ENCODE measurements around the gene WDR45. TPM values are rescaled to one million over a fixed set of nuclear protein-coding genes. Genes with fewer than 3 reads are reported as not detected.
A peak's percentile ranks its signal among the peaks of the same experiment; 100 is the strongest.

The WDR45 gene
- total RNA-seq, 1 experiment from 2014 or later, result 36.7 TPM

GRCh38 chrX:49041744-49042580, 37.7 kb downstream of the WDR45 start:
- Histone ChIP-seq H3K79me2 (ENCODE audit: low read depth) (peaks cover 26% of the 10 kb centered on the region), H3K27me3 (ENCODE audit: insufficient read depth, low read depth) (no peaks in the 10 kb centered on the region), H2AFZ (no peak overlapping the region), H3F3A (ENCODE audit: insufficient read depth, low read depth) (no peaks in the 10 kb centered on the region), H3K27ac (peak overlapping the region; percentile 75), H3K4me2 (peak overlapping the region; percentile 69), H3K36me3 (ENCODE audit: low read depth) (no peaks in the 10 kb centered on the region), H4K20me1 (ENCODE audit: insufficient read depth) (no peaks in the 10 kb centered on the region), H3K4me3 (peak overlapping the region; percentile 58), H3K4me1 (replicated peaks; ENCODE audit: insufficient read depth) (peaks cover 17% of the 10 kb centered on the region), H3K9me2 (ENCODE audit: insufficient read depth) (no peaks in the 10 kb centered on the region), H3K9me3 (ENCODE audit: insufficient read depth, low read depth) (no peaks in the 10 kb centered on the region)
- CTCF ChIA-PET, result interaction anchor here (0.7 kb wide), 1 partner anchor 87 kb away, joined by 3 read pairs; no protein-coding TSS in a partner anchor
- no peak for DNase-seq
- TF ChIP-seq CTCF (conservative IDR thresholded peaks at IDR 0.05) (no peak), EZH2 (IDR thresholded peaks at IDR 0.05; ENCODE audit: low read depth) (no peak)
- POLR2A ChIA-PET (ENCODE audit: unreplicated experiment), result interaction anchor here (0.7 kb wide), 1 partner anchor 130 kb away, joined by 3 read pairs; the partner anchor contains the start of gene SLC35A2
- intact Hi-C loops (cut with micrococcal nuclease; ENCODE audit: unreplicated experiment), result loop anchor here (2.0 to 10.0 kb wide), 6 partner anchors 17 to 280 kb away; partner anchors contain the start of genes CCDC120, GLOD5, GRIPAP1 and OTUD5
- BruUV-seq (replicated peaks), result TSS peak; percentile 67

GRCh38 chrX:49040376-49040955, 39.2 kb downstream of the WDR45 start:
- Histone ChIP-seq H3K9me3 (ENCODE audit: insufficient read depth, low read depth) (no peaks in the 10 kb centered on the region), H3K4me2 (peak overlapping the region; percentile 69), H3K27ac (peak overlapping the region; percentile 75), H3K4me1 (replicated peaks; ENCODE audit: insufficient read depth) (peaks cover 17% of the 10 kb centered on the region), H3K4me3 (peak overlapping the region; percentile 58; the same call in 1 of the 2 replicates), H3K36me3 (ENCODE audit: low read depth) (no peaks in the 10 kb centered on the region), H3K79me2 (ENCODE audit: low read depth) (peaks cover 26% of the 10 kb centered on the region), H3K27me3 (ENCODE audit: insufficient read depth, low read depth) (no peaks in the 10 kb centered on the region), H2AFZ (no peak overlapping the region), H3K9me2 (ENCODE audit: insufficient read depth) (no peaks in the 10 kb centered on the region), H4K20me1 (ENCODE audit: insufficient read depth) (no peaks in the 10 kb centered on the region), H3F3A (ENCODE audit: insufficient read depth, low read depth) (no peaks in the 10 kb centered on the region)
- no peak for TF ChIP-seq EZH2 (IDR thresholded peaks at IDR 0.05; ENCODE audit: low read depth)
- TF ChIP-seq CTCF (conservative IDR thresholded peaks at IDR 0.05), result no peak
- CTCF ChIA-PET, result interaction anchor here (0.6 kb wide), 1 partner anchor 67 kb away, joined by 6 read pairs; no protein-coding TSS in a partner anchor
- TSS peak; percentile 65 for BruUV-seq (replicated peaks)
- POLR2A ChIA-PET (ENCODE audit: unreplicated experiment), result no interaction called here
- intact Hi-C loops (cut with micrococcal nuclease; ENCODE audit: unreplicated experiment), result loop anchor here (5.0 to 10.0 kb wide), 5 partner anchors 38 to 278 kb away; partner anchors contain the start of genes GLOD5, GRIPAP1, OTUD5 and PRICKLE3
- DNase-seq, result no peak

GRCh38 chrX:49039598-49040375, 39.9 kb downstream of the WDR45 start:
- CTCF ChIA-PET, result interaction anchor here (0.6 kb wide), 1 partner anchor 66 kb away, joined by 6 read pairs; no protein-coding TSS in a partner anchor
- Histone ChIP-seq H3K9me2 (ENCODE audit: insufficient read depth) (no peaks in the 10 kb centered on the region), H3K4me3 (peak overlapping the region; percentile 58; the same call in 1 of the 2 replicates), H4K20me1 (ENCODE audit: insufficient read depth) (no peaks in the 10 kb centered on the region), H3K9me3 (ENCODE audit: insufficient read depth, low read depth) (no peaks in the 10 kb centered on the region), H3K79me2 (ENCODE audit: low read depth) (peaks cover 26% of the 10 kb centered on the region), H3K4me1 (replicated peaks; ENCODE audit: insufficient read depth) (peaks cover 17% of the 10 kb centered on the region), H2AFZ (no peak overlapping the region), H3K27ac (peak overlapping the region; percentile 75), H3K36me3 (ENCODE audit: low read depth) (no peaks in the 10 kb centered on the region), H3K27me3 (ENCODE audit: insufficient read depth, low read depth) (no peaks in the 10 kb centered on the region), H3F3A (ENCODE audit: insufficient read depth, low read depth) (no peaks in the 10 kb centered on the region), H3K4me2 (peak overlapping the region; percentile 69)
- no peak for TF ChIP-seq EZH2 (IDR thresholded peaks at IDR 0.05; ENCODE audit: low read depth)
- TF ChIP-seq CTCF (conservative IDR thresholded peaks at IDR 0.05), result no peak
- DNase-seq, result peak; percentile 75 to 84
- BruUV-seq (replicated peaks), result no TSS peak
- POLR2A ChIA-PET (ENCODE audit: unreplicated experiment), result interaction anchor here (0.7 kb wide), 1 partner anchor 547 kb away, joined by 4 read pairs; no protein-coding TSS in a partner anchor
- intact Hi-C loops (cut with micrococcal nuclease; ENCODE audit: unreplicated experiment), result loop anchor here (5.0 to 10.0 kb wide), 5 partner anchors 37 to 277 kb away; partner anchors contain the start of genes GLOD5, GRIPAP1, OTUD5 and PRICKLE3
